DMS153 (cell line): ENCODE results near the gene IGFL1.
"Not testable (repeated sequence)": the region's sequence is repeated elsewhere in the genome, so short reads cannot be mapped to it uniquely, and the experiment has no call there.

Experiments used
- DNase-seq: peaks from one replicate; lab custom pipeline; 2025; lab: John Stamatoyannopoulos, UW

The IGFL1 gene

DNA sequence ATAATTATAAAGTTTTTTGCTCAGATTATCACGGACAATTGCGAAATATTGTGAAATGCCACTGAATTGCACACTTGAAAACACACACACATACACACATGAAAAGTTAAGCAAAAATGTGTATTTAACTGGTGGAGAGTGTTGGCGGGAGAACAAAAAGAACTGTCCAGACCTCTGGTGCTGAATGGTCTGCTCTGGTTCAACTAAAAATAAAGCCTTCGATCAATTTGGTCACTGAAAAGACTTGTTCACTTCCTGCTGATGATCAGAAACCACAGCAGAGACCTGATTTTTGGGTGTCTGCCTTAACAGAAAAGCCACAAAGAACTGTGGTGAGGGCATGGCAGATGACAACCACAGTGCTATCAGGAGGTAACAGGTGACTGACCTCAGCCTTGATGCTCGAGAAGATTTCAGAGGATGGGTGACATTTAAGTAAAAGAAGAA lies 4.0 kb upstream of the IGFL1 start:
- DNase-seq = no peak

DNA sequence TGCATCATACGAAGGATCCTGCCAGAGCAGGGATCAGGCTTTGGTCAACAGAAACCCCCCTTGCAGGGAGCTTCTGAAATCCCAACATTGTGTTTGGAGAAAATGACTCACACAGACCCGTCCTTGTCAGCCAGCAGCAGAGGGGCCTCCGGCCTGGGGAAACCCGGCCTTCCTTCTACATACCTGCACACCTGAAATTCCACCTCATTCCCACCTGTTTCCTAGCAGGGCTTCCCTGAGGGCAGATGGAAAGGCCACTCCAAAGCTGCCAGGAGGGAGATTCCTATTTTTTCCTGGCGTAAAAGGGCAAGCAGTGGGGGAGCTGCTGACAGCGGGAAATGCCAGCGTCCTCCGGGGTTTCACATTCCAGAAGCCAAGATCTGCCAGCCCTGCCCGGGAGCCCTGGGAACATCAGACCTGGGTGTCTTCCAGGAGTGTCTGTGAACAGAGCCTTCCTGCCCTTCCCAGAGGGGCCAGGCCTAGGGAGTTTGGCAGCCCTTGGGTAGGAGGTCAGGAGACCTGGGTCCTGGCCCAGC lies 3.0 kb upstream of the IGFL1 start:
- DNase-seq = no peak

DNA sequence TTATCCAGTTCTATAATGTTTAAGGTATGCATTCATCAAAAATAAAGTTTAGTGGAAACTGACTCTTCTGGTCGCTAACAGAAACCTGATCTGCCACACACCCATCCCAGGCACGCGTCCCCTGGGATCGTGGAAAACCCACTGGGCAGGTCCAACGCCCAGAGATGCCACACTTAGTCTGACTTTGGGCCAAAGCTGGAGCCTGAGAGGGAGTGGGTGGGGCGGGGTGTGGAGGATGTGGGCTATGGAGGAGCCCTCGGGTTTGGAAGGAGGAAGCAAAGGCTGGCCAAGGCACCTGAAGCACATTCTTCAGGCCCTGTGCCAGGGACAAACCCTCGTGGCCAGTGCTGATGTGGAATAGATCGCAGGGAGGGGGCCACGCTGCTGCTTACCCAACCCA lies 2.5 kb downstream of the IGFL1 start:
- DNase-seq = no peak

DNA sequence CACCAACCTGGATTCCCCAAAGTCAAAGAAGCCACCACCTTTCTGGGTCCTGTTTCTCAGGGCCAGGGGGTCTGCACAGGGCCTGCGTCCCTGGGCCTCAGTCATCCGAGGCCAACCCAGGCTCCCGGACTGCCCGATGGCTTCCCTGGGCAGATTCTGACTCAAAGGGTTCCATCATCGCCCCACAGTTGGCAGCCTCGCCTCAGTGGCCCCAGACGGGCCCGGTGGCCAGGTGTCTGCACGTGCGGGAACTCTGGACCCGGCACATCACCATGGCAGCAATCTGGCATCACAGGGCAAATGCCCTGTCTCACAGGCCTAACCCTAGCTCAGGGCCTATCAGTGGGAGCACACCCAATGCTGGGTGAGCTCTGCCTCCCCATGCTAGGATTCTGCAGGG lies 2.9 kb downstream of the IGFL1 start:
- no peak for DNase-seq

DNA sequence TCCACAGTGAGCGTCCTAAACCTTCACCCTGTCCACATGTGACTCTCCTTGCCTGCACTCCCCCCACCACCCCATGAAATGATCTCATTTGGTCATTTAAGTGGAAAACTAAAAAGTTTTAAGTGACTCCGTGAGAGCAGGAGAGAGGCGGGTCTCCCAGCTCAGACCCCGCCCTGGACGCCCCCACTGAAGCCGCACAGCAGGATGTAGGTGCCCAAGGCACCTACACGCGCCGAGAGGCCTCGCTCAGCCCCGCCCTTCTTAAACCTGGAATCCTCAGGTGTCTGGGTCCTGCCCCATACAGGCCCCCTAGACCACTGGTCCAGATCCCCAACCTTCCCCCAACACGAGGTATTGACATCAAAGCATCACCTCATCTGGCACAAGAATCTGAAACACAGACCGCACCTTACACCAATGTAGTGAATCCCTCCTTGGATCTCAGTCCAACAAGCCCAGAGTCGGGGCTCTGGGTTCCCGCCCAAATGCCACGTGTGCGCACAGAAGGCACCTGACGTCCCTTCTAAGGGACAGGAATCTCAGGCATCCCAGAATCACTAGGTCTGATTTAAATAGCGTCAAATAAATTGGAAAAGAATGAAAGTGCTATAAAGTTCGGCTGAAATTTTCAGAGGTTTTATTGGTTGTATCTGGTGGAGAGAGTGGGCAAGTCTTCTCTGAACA lies 3.5 kb downstream of the IGFL1 start:
- DNase-seq = no peak

DNA sequence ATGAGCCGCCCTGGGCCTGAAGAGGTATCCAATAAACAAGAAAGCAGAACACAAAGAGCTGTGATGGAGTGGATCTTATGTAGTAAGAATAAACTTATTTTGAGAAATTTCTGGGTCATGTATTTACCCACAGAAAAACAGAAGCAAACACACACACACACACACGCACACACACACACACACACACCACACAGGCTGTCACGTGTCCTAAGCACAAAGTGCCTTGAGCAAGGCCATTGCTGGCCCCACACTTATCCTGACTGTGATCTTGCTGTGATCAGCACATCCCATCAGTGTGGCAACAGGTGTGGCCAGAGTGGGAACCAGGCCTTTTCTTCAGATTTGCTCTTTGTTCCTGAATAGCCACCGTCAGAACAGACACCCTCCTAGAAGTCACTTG lies 4.3 kb downstream of the IGFL1 start:
- DNase-seq = not testable (repeated sequence)

DNA sequence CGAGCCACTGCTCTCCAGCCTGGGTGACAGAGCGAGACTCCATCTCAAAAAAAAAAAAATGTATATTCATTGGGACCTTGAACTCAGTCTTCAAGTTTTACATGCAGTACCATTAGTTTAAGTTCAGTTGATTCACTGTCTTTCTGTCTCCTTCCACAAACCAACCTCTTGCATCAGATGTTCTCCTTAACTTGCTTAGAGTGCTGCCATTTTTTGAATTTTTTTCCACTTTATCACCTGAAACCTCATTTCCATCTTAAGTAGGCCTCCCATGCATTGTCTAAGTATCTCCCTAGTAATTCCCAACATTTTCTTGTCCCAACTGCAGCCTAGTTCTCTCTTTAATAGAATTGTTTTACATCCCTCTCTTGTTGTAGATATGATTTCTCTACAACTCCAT lies 8.6 kb downstream of the IGFL1 start:
- not testable (repeated sequence) for DNase-seq

DNA sequence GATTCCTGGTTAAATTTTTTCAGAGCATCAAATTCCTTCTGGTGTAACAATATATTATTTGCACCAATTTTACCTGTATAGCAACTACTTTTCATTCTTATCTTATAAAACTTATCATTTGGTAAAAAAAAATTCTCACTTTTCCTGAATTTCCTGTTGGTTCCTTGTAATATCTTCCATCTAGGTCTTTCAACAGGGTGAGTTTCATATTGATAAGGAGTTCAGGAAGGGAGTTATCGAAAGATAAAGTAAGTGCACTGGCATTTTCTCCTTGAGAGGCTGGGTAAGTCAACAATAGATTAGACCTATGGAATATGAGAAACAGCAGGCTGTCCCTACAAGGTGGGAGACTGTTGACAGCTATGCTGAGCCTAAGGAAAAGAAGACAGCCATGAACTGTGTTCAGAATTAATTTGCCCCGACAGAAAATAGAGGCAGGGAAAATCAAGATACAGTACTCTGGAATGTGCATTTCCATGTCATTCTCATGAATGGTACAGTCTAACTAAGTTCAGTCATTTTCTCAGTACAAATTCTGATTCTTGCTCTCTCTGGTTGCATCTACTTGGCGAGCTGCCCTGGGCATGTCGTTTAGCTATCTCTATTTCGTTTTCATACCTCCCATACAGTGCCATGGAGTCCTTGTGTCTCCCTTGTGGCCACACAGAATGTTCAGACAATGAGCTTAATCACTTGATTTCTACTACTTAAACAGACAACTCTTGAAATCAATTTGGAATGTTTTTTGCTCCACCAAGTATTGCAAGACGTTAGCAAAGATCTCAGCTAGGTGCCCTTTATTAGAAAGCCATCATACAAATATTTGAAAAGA lies 9.9 kb downstream of the IGFL1 start:
- no peak for DNase-seq

DNA sequence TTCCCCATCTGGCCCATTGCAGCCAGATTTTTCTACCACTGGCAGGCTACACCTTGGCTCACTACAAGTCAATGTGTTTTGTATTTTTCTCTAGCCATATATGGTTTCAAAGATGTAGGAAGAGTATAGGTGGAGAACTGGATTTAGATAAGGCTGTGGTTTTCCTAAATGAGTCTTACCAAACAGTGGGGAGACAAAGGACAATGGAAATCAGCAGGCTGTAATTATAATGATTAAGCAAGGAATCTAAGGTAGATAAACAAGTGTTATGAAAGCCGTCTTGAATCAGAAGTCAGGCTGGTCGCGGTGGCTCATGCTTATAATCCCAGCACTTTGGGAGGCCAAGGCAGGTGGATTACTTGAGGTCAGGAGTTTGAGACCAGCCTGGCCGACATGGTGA lies 11.2 kb downstream of the IGFL1 start:
- no peak for DNase-seq

DNA sequence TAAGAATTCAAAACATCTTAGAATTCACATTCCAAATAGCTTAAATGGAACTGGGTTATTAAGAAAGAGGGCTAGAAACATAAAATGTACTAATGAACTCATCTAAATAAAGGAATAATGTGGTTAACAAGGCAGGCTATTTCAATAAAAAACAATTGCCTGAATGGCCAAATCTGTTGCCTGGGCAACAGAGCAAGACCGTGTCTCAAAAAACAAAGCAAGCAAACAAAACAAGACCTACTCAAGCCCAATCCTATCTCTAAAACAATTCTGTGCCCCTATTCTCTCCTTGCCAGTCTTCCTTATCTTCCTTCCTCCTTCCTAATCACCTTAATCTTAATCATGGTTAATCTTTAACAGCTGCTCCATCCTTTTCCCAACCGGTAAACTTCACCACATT lies 12.1 kb downstream of the IGFL1 start:
- DNase-seq = no peak

DNA sequence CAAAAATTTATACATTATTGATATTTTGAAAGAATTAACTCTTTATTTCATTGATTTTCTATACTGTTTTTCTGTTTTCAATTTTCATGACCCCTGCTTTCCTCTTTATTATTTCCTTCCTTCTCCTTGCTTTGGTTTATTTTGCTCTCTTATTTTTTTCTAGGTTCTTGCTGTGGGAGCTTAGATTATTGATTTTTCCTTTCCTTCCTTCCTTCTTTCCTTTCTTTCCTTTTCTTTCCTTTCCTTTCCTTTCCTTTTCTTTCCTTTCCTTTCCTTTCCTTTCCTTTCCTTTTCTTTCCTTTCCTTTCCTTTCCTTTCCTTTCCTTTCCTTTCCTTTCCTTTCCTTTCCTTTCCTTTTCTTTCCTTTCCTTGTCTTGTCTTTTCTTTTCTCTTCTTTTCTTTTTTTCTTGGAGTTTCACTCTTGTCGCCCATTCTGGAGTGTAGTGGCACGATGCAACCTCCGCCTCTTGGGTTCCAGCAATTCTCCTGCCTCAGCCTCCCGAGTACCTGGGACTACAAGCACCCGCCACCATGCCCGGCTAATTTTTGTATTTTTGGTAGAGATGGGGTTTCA lies 13.6 kb downstream of the IGFL1 start:
- DNase-seq = not testable (repeated sequence)

DNA sequence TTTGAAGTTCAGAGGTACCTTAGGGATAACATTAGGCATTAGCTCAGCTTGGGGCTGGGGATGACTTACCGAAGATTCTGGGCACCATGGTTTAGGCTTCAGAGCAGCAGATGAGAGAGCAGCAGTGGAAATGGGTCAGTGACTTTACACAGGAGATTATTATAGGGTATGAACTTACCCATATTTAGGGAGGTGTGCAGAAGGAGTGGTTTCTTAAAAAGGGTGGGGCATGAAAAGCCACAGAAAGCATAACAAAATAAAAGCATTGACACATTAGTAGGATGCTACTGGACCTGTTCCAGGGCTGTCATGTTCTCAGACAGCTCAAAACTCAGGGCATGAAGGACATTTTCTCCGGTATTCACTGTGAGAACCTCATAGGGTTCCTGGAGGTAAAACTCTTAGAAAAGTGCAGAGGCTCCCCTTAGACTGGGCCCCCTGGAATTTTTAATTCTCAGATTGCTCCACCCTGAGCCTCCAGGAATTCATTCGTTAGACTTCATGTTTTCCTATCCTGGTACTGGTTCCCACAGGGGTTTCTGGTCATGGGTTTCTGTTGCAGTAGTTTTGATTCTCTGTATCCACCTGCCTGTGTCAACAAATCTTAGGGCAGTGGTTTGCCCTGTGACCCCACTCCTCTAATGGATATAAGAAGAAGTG lies 20.7 kb downstream of the IGFL1 start:
- no peak for DNase-seq

DNA sequence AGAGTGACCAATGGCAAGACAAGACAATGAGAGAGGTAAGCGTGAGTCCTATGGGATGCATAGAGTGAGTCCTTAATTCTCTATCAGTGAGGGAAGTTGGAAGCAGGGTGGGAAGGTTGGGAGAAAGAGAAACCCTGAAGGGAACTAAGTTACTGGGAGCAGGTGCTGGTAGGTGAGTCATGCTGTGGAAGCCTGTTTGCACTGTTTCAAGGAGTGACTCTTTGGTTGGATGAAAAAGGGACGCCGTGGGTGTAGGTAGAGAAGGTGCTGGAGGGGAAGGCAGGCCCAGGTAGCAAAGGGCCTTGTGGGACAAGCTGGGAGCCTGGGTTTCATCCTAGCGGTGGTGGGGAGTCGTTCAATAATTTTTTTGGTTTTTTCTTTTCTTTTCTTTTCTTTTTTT lies 21.9 kb downstream of the IGFL1 start:
- peak; percentile 13 for DNase-seq

DNA sequence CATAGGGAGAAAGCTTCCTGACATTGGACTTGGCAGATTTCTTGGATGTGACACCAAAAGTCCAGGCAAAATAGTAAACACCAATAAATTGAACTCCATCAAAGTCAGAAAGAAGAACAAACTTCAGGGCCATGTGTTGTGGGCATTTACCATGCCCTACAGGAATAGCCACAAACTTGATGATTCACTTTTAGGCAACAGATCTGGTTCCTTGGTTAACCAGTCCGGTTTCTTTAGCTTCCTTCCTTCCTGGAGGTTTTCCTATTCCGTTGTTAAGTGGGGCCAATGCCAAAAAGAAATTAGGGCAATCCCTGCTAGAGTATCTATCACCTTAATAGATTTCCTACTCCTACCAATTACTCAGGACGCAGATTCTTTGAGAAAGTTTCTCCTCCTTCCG lies 25.2 kb downstream of the IGFL1 start:
- no peak for DNase-seq

DNA sequence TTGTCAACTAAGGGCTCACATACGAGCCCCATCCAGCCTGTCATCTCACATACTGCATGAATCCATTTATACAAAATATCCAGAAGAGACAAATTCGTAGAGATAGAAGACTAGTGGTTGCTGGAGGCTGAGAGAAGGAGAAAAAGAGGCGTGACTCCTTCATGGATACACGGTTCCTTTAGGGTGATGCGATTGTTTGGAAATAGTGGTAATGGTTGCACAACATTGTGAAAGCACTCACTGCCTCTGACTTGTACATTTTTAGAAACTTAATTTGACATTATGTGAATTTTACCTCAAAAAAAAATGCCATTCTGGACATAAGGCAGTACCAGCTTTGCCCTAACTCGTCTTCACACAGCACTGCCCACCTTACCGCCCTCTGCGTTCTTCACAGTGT lies 27.3 kb downstream of the IGFL1 start:
- no peak for DNase-seq

DNA sequence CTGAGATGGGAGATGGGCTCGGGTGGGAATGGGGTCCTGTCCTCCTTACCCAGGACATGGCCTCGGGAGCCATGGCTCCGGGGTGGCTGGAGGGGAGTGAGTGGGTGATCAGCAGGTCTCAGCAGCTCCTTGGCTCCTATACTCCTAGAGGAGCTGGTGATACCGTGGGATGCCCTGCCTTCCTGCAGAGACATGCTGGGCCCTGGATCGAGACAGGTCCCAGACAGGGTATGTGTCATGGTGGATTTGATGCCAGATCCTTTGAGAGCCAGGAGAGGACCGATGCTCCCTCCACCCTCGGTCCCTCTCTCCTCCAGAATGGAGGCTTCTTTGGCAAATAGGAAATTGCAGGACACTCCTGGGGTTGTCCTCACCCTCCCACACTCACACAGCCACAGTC lies 32.0 kb downstream of the IGFL1 start:
- not testable (repeated sequence) for DNase-seq

DNA sequence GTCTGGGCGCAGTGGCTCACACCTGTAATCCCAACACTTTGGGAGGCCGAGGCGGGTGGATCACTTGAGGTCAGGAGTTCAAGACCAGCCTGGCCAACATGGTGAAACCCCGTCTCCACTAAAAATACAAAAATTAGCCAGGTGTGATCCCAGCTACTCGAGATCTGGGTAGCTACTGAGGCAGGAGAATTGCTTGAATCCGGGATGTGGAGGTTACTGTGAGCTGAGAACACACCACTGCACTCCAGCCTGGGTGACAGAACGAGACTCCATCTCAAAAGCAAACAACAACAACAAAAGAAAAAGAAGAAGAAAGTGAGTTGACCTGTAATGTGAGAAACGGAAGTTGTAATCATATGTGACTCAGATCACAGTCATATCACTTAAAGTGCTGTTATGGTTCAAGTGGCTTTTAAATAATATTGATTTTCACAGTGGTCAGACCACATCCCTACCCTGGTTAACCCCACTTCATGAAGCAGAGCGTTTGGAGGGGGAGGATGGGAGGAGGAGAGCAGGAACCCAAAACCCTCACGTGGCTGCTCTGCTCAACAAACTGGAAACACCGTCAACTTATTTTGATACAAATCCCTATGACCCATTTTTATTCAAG lies 33.2 kb downstream of the IGFL1 start:
- peak; percentile 83 for DNase-seq

DNA sequence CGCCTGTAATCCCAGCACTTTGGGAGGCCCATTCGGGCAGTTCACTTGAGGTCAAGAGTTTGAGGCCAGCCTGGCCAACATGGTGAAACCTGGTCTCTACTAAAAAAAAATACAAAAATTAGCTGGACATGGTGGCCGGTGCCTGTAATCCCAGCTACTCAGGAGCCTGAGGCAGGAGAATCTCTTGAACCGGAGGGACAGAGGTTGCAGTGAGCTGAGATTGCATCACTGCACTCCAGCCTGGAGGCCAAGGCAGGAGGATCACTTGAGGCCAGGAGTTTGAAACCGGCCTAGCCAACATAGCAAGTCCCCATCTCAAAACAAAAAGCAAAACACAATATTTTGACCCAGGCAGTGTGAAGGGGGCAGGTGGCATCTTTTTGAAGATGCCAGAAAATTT lies 35.3 kb downstream of the IGFL1 start:
- not testable (repeated sequence) for DNase-seq

DNA sequence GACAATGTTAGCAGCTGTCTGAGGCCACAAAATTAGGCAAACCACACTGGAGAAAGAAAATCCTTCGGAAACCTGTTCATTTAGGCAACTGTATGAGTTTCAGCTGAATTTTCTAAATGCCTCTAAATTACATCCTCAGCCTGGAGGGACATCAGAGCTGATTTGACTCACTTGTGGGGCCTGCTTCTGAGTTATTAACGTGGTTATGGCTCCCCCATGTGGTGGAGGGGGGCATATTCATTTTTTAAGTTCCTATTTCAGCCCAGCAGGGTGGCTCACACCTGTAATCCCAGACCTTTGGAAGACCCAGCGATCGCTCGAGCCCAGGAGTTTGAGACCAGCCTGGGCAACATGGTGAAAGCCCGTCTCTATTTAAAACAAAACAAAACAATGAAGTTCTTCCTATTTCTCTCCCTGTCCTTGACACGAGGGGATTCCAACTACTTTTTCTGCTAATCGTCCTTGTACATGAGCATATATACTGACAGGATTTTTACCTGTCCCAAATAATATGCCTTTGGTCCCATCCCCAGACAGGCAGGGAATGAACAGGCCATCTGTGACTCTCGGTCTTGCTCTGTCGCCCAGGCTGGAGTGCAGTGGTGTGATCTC lies 35.8 kb downstream of the IGFL1 start:
- DNase-seq = peak; percentile 69

DNA sequence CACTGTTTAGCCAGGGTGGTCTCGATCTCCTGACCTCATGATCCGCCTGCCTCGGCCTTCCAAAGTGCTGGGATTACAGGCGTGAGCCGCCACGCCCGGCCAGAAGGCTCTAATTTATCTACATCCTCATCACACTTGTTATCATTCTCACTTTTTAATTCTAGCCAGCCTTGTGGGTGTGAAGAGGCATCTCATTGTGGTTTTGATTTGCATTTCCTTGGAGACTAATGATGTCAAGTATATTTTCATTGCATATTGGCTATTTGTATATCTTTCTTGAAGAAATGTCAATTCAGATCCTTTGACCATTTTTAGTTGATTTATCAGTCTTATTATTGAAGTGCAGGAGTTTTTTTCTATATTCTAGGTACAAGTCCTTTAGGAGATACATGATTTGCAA lies 39.6 kb downstream of the IGFL1 start:
- DNase-seq = no peak

DNA sequence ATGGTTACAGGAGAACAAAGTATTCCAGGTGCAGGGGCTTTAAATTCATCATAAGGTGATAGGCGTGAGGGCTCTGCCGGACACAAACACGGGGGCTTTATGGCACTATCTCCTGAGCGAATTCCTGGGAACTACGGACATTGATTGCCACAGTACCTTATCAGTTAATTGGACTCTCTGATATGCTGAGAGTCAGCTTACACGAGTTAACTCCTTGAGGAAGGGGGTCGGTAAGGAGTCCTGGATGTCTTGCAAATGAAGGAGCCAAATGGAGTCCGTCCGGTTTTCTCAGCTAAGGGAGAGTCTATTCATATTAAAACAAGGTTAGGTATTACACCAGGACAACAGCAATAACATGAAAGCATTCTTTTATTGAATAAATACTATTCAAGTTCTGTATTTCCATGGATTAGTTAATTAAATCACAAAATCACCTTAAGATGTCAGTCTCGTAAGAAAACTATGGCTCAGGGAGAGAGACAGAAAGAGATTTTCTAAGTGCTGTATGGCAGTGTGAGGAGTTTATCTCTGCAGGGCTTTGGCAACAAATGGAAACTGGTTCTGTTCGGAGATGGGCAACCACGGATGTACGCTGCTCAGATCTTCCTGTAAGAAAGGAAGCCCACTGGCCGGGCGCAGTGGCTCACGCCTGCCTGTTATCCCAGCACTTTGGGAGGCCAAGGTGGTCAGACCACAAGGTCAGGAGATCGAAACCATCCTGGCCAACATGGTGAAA lies 41.1 kb downstream of the IGFL1 start:
- no peak for DNase-seq
